Lung microvascular endothelial cell (primary cell): Measurements from ENCODE around the gene SESN1. TPM values are rescaled to one million over a fixed set of nuclear protein-coding genes. Genes with fewer than 3 reads are reported as not detected.
A peak's percentile ranks its signal among the peaks of the same experiment; 100 is the strongest.
"Not testable (repeated sequence)": the region's sequence is repeated elsewhere in the genome, so short reads cannot be mapped to it uniquely, and the experiment has no call there.

Experiments
- DNase-seq, 2 donors: peaks; one replicate each; pipeline versions ENCODE4 v3.0.0 to v3.0.0-alpha.2; 2010; ENCODE audit warnings: low read depth in 2 of 2
- total RNA-seq: library from RNA; depleted of rRNA; stranded (reverse); fragments of >200 nt; gene quantifications from 2 replicates; pipeline ENCODE4 v1.2.1, GENCODE V29; 2014

SESN1 gene
- total RNA-seq, 1 donor from 2014 or later = 19.0 TPM

DNA sequence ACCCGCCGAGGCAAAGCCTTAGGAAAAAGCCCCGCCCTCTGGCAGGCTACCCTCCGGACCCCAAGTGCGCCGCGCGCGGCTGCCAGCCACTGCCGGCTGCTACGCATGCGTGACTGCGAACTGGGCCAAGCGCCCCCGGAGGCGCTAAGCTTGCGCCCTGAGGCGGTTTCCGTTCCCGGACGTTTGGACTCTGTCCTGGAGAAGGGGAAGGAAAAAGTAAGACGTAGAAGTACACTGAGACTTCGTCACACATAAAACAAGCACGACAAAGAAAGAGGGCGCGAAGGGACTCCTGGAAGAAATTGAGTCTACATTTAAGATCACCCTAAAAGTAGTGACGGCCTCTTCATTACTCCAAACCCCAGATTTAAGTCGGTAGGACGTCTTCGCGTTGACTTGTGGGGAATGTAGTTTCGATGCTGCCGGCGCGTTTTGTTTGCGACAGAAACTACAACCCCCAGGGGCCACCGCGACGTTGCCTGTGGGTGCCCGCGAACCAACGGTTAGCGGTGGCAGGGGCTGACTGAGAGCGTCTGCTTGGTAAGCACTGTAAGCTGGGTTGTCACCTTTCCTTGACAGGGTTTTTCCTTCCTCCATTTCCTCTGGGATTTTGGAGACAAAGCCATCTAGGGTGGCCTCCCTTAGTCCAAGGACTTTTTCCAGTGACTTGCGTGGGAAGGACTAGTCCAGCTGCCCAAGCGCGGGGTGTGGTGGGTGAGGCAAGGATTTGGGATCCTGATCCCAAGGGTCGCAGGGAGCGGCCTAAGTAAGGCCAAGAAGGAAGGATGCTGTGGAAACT, 589 bp upstream of the SESN1 start, which contains the start of gene CEP57L1:
Gene CEP57L1 (plus strand): TSS at position 472 of the 799 bp plus-strand sequence. CDS start 49,715 bp downstream, outside the sequence.
- DNase-seq = peak; percentile 98

DNA sequence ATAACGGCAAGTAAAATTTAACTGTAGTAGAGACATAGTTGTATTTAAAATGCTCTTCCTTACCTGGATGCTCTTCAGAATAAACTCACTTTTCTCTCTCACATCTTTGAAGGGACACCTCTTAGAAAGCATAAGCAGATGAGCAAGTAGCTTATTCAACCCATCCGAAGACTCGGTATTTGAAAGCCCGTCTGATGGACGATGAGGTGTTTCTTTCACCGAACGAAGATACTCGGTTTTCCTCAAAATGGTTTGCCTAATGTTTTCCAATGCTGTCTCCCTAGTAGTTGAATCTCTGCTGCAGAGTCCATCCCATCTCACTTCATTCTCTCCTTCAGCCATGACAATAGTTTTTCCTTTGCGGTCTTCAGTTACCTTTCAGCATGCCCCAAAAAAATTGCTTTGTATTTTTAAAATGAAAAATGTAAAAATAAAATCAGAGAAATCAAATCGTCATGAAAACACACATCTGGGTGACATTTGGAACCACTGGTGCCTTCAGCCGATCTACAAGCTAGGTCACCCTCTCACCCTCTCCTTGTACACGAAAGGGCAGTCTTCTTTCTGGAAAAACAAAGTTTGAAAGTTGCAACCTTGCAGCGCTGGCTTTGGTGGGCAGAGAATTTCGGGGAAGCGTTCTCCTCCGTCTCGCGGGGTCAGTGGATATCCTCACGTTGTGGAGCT, 772 bp downstream of the SESN1 start:
- peak; percentile 10 to 21 for DNase-seq

- DNase-seq = no peak
Measured at GRCh38 chr6:109092074-109092473, 2.6 kb downstream of the SESN1 start.

DNA sequence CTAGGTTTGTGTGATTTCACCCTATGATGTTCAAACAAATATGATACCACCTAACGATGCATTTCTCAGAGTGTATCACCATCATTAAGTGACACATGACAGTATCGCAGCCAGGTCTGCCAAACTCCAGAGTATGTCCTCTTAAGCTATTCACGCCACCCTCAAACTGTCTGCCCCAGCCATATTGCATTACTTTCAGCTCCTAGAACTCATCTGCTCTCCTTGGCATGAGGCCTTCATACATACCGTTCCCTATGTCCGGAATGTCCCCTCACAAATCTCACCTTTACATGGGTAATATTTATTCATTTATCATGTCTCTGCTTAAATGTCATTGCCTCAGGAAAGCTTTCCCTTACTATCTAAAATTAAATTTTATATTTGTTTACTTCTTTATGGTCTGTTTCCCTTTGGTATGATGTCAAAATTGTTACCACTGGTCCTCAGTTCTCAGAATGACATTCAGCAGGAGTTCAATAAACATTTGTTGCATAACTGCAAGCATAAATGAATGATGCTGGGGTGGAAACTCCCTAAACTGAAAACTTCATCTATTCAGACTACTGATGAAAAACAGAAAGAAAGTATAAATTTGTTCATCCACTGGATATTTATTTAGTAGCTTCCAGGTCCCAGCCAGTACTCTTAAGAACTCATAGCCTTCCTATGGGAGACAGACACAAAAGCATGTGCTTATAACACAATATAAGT, 3.2 kb downstream of the SESN1 start:
- DNase-seq = no peak

DNA sequence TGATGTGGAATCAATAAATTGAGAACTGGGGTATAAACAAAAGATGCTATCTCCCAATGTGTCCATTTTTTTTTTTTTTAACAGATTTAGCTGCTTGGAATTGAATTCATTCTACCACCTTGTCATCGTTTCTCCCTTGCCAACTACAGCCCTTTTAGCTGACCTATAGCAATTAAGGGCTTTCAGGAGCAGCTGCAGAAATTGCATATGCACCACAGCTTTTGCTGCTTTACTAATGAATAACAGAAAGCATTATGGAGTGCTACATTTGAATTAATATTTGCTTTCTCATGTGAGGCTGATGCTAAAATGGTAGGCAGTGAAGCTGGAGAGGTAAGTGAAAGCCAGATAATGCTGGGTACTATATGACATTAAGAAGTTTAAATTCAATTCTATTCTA, 5.7 kb downstream of the SESN1 start:
- DNase-seq = no peak

DNA sequence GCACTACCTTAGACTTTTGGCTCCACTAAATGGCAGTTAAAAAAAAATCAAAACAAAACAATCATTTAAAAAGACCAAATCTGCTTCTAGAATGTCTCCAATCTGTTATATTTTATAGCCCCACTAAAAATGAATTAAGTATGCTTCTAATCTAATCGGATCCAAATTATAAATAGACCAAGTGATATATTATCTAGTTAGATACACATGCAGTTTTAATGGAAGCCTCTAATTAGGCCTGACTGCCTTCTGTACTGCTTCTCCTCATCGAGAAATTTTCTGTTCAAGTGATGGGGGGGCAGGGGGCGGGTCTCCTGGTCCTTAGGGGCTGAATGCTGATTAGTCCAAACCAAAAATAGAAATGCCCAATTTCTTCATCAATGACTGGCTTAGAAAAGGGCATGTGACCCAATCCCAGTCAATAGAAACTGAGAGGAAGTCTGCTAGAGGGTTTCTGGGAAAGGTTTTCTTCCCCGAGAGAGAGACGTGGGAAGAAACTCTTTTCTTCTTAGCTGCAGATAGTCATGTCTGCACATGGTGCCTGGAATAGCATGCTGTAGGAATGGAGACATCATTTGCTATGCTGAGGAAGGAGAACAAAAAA, 6.9 kb downstream of the SESN1 start:
- DNase-seq = no peak

DNA sequence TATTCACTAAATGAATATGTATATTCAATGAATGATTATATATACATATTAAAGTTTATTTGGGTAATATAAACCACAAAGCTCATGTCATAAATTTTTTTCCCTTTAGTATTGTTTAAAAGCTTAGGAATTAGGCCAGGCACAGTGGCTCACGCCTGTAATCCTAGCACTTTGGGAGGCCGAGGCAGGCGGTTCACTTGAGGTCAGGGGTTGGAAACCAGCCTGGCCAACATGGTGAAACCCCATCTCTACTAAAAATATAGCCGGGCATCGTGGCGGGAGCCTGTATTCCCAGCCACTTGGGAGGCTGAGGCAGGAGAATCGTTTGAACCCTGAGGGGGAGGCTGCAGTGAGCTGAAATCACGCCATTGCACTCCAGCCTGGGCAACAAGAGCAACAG, 10.5 kb downstream of the SESN1 start:
- not testable (repeated sequence) for DNase-seq

- no peak for DNase-seq
Measured at GRCh38 chr6:109083657-109084056, 11.0 kb downstream of the SESN1 start.

GRCh38 chr6:109082188-109082577, 12.5 kb downstream of the SESN1 start:
- no peak for DNase-seq

DNA sequence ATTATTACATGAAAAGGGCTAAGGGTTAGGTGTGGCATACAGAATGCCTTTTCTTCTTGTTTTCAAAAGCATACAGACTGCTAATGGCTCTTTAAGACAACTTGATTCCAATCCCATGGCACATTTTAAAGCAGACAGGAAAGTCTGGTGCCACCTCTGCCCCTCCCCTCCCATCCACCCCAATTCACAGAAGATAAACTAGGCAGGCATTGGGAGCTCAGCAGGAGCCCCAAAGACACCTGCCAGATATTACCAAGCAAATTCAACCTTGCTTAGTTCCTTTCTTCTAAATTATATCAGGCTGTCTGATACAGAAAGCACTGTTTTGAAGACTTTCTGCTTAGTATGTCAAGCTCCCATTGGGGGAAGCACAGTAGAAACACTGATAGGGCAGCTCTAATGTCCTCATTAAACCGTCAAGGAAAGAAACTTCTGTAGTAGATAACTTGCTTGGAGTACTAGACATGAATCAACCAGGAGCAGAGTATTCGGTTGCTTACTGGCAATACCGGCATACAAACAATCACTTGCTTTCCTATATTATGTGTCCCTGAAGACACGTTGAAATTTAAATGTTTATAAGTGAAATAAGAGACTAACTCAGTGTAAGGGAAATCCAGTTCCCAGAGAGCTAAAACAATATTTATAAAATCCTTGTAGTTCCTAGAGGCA, 13.0 kb downstream of the SESN1 start:
- no peak for DNase-seq

- no peak for DNase-seq
Measured at GRCh38 chr6:109081026-109081425, 13.6 kb downstream of the SESN1 start.

- DNase-seq = no peak
Measured at GRCh38 chr6:109079981-109080380, 14.7 kb downstream of the SESN1 start.

DNA sequence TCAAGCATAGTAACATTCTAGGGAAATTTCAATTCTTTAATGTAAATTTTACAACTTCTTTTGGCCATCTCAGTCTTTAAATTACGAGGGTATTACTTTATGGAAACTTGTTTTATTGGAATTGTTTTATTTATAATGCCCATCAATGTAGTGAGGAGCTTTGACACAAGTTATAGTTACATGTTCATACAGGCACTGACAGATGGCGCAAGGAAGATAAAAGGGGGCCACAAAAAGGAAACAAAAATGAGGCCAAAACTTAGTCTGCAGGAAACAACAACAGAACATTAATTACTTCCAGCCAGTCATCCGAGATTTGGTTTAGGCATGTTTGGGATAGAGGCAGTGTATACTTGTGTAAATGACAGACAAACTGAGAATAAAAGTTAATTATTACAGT, 18.3 kb downstream of the SESN1 start:
- DNase-seq = peak; percentile 25 to 34

GRCh38 chr6:109075934-109076333, 18.7 kb downstream of the SESN1 start:
- DNase-seq = no peak

GRCh38 chr6:109074133-109074415, 20.6 kb downstream of the SESN1 start:
- DNase-seq = no peak

DNA sequence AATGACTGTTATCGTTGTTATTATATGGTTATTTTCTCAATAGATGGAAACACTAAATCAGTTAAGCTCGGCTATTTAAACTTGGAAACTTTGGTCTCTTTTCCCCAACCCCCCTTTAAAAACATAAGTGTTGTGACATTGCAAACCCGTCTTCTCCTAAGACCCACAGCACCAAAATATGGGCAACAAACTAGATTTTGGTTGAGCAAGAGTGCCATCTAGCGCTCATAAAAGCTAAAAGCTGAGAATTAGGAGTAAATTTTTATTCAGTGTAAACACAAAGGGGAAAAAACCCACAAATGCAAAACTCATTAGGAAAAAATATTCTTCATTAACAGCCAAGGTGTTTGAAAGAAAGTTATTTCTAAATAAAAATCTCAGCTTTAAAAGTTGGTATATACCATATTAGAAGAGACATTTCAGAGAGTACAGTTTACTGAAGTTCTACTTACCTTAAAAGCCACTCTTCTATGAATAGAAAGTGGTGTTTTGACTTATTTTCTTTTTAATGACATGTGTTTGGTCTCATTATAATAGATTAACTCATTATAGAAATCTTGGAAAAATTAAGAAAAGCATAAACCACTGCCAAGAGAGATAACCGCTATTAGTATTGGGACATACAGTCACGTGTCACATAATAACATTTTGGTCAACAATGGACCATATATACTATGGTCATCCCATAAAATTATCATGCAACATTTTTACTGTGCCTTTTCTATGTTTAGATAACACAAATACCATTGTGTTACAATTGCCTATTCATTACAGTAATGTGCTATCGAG, 21.1 kb downstream of the SESN1 start:
- DNase-seq = peak; percentile 71 to 80

- no peak for DNase-seq
Measured at GRCh38 chr6:109071125-109071917, 23.3 kb downstream of the SESN1 start.

GRCh38 chr6:109069746-109070145, 24.9 kb downstream of the SESN1 start:
- no peak for DNase-seq

- no peak for DNase-seq
Measured at GRCh38 chr6:109062767-109063352, 31.8 kb downstream of the SESN1 start.

- DNase-seq = no peak
Measured at GRCh38 chr6:109062216-109062615, 32.4 kb downstream of the SESN1 start.
